ENCODE results near the gene TSGA10.
A peak's percentile ranks its signal among the peaks of the same experiment; 100 is the strongest.

The TSGA10 gene

GRCh38 chr2:99141110-99142108 is 13.3 kb downstream of the TSGA10 start, which contains the start of gene C2orf15 (continued):
- TF ChIP-seq IKZF3 (tag by site-specific recombination; IDR thresholded peaks at IDR 0.05) (0 out of 2 replicates have a peak, but pooled peaks have one; percentile 13), ZNF157 (tag by site-specific recombination; IDR thresholded peaks at IDR 0.05) (no peak), ZNF521 (tag by site-specific recombination; IDR thresholded peaks at IDR 0.05) (no peak), ZNF211 (tag by site-specific recombination; IDR thresholded peaks at IDR 0.05; ENCODE audit: low read depth) (no peak), ZBTB11 (tag by site-specific recombination; conservative IDR thresholded peaks at IDR 0.05; ENCODE audit: low read depth) (peak; percentile 50), ZNF776 (tag by site-specific recombination; IDR thresholded peaks at IDR 0.05; ENCODE audit: borderline replicate concordance) (no peak), ZNF518A (tag by site-specific recombination; conservative IDR thresholded peaks at IDR 0.05; ENCODE audit: low read depth) (no peak), ZNF398 (tag by site-specific recombination; IDR thresholded peaks at IDR 0.05) (peak; percentile 32; the same call in 1 of the 2 replicates), ZNF148 (tag by site-specific recombination; IDR thresholded peaks at IDR 0.05; ENCODE audit: borderline replicate concordance) (no peak), KLF9 (tag by site-specific recombination; IDR thresholded peaks at IDR 0.05; ENCODE audit: low read depth) (peak; percentile 85), ZNF114 (tag by site-specific recombination; IDR thresholded peaks at IDR 0.05) (no peak), ZNF391 (tag by site-specific recombination; IDR thresholded peaks at IDR 0.05; ENCODE audit: borderline replicate concordance, low read depth) (0 out of 2 replicates have a peak, but pooled peaks have one; percentile 3), YY2 (tag by site-specific recombination; IDR thresholded peaks at IDR 0.05) (no peak), ZNF670 (tag by site-specific recombination; IDR thresholded peaks at IDR 0.05; ENCODE audit: low read depth) (no peak), ZNF280D (tag by site-specific recombination; IDR thresholded peaks at IDR 0.05) (no peak), ZFHX2 (tag by site-specific recombination; conservative IDR thresholded peaks at IDR 0.05) (peak; percentile 82), KLF16 (tag by site-specific recombination; IDR thresholded peaks at IDR 0.05) (peak; percentile 4; the same call in 1 of the 2 replicates), SP7 (tag by site-specific recombination; IDR thresholded peaks at IDR 0.05) (peak; percentile 63; the same call in 1 of the 2 replicates)
- TF ChIP-seq, protein P1, sequence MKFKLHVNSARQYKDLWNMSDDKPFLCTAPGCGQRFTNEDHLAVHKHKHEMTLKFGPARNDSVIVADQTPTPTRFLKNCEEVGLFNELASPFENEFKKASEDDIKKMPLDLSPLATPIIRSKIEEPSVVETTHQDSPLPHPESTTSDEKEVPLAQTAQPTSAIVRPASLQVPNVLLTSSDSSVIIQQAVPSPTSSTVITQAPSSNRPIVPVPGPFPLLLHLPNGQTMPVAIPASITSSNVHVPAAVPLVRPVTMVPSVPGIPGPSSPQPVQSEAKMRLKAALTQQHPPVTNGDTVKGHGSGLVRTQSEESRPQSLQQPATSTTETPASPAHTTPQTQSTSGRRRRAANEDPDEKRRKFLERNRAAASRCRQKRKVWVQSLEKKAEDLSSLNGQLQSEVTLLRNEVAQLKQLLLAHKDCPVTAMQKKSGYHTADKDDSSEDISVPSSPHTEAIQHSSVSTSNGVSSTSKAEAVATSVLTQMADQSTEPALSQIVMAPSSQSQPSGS (tag by site-specific recombination; IDR thresholded peaks at IDR 0.05; ENCODE audit: low read depth) = no peak
